ENCODE data around the gene NEBL.

GRCh38 chr10:20911626-20912025 is 14.5 kb upstream of the NEBL start:
- TF ChIP-seq YY1 (IDR thresholded peaks at IDR 0.05; ENCODE audit: insufficient read depth, insufficient read length), result no peak
- TF ChIP-seq SUZ12 (IDR thresholded peaks at IDR 0.05; ENCODE audit: extremely low read depth, insufficient read depth, insufficient read length), result no peak
- no peak for TF ChIP-seq ZNF274 (IDR thresholded peaks at IDR 0.05; ENCODE audit: low read depth, low read length)

Measured in NT2/D1 (cell line).